Rectal smooth muscle tissue (tissue), 1 donor: ENCODE measurements around the gene IFITM5.

Experiments used
- H3K27ac ChIP-seq: one replicate; pipeline ENCODE4 v1.7.0; 2013; ENCODE audit warnings: low read depth, low read length, inconsistent platforms
- H3K27me3 ChIP-seq: one replicate; pipeline ENCODE4 v1.7.0; 2013; ENCODE audit warnings: low read length; ENCODE audit not compliant: control insufficient read depth, insufficient read depth
- H3K36me3 ChIP-seq: one replicate; pipeline ENCODE4 v1.7.0; 2013; ENCODE audit warnings: low read length; ENCODE audit not compliant: control insufficient read depth, insufficient read depth
- H3K4me1 ChIP-seq: one replicate; pipeline ENCODE4 v1.7.0; 2013; ENCODE audit warnings: low read length; ENCODE audit not compliant: control insufficient read depth, insufficient read depth
- H3K4me3 ChIP-seq: one replicate; pipeline ENCODE4 v1.7.0; 2013; ENCODE audit warnings: low read length
- H3K9ac ChIP-seq: one replicate; pipeline ENCODE4 v1.7.0; 2013; ENCODE audit warnings: low read length

The IFITM5 gene

DNA sequence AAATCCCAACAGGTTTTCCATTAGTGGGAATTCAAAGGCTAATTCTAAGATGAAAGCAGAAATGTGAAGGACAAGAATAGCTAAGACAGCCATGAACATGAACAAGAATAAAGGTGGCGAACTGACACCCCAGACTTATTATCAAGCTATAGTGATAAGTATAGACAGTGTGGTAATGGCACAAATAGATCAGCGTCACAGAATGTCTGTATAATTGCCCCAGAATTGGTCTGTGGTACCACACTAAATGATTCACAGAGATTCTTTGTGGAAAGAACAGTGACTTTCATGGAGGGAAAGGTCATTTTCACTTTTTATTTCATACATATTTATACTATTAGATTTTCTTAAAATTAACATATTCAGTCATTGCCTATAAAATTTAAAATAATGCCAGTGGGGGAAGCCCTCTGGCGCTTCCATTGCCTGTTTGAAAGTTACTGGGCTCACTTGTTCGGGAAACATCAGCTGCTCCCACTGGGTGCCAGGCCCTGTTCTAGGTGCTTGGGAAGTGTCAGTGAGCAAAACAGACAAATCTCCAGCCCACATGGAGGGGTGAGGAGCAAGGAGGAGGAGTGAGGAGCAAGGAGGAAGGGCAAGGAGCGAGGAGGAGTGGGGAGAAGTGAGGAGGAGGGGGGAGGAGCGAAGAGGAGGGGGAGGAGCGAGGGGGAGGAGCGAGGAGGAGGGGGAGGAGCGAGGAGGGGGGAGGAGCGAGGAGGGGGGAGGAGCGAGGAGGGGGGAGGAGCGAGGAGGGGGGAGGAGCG is 32.5 kb downstream of the IFITM5 start:
- Histone ChIP-seq H3K4me3 (peak overlapping the region; percentile 21), H3K4me1 (no peaks in the 10 kb centered on the region), H3K9ac (no peak overlapping the region), H3K27me3 (no peaks in the 10 kb centered on the region), H3K36me3 (no peaks in the 10 kb centered on the region), H3K27ac (no peak overlapping the region)

DNA sequence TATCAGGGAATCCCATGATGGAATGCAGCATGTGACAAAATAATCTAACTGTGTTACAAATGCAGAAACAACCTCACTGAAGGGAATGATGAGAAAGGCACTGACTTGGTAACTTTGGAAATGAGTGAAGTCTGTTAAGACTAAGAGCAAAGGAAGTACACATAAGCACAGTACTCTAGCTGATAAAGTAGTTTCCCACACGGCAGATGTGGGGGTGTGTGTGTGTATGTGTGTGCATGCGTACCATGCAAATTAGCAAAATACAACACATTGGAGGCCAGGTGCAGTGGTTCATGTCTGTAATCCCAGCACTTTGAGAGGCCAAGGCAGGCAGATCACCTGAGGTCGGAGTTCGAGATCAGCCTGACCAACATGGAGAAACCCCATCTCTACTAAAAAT is 37.7 kb downstream of the IFITM5 start:
- no peak overlapping the region for H3K27ac ChIP-seq
- H3K36me3 ChIP-seq, result no peaks in the 10 kb centered on the region
- no peaks in the 10 kb centered on the region for H3K27me3 ChIP-seq
- H3K9ac ChIP-seq, result no peak overlapping the region
- H3K4me3 ChIP-seq, result no peak overlapping the region
- no peaks in the 10 kb centered on the region for H3K4me1 ChIP-seq

DNA sequence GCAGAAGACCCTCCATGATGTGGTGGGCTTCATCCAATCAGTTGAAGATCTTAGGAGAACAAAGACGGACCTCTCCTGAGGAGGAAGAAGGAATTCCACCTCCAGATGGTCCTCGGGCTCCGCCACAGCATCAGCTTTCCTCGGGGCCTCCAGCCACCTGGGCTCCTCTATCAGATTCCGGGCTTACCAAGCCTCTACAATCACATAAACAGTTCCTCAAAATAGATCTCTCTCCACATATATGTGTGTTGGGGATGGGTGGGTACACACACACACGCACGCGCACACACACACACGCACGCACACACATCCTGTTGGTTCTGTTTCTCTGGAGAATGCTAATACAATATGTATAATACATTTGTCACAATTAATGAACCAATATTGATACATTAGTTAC is 39.9 kb downstream of the IFITM5 start:
- no peaks in the 10 kb centered on the region for H3K36me3 ChIP-seq
- H3K4me3 ChIP-seq, result no peak overlapping the region
- no peaks in the 10 kb centered on the region for H3K27me3 ChIP-seq
- H3K27ac ChIP-seq, result no peak overlapping the region
- H3K9ac ChIP-seq, result no peak overlapping the region
- H3K4me1 ChIP-seq, result no peaks in the 10 kb centered on the region

DNA sequence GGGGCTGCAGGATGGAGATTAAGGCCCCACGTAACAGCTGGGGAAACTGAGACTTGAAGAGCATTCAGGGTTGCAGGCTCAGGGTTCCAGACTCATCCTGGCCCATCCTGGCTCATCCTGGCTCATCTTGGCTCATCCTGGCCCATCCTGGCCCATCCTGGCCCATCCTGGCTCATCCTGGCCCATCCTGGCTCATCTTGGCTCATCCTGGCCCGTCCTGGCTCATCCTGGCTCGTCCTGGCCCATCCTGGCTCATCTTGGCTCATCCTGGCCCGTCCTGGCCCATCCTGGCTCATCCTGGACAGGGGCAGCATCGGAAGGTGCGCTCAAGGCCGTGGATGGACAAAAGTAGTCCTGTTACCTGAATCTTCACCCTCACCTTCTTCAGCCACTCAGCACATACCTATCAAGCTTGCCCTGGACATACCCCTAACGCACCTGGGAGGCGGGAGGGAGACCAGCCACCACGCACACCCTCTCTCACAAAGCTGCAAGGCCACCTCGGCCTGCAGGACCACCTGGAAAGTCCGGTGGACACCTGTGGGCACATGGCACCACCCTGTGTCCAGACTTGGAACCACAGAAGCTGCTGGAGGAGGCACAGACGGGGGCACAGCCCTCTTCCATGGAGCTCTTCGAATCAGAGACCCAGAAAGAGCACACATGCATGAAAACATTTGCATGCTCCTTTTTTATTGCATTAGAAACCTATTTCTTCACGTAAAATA is 41.4 kb downstream of the IFITM5 start:
- Histone ChIP-seq H3K36me3 (peaks cover under 1% of the 10 kb centered on the region), H3K9ac (no peak overlapping the region), H3K27me3 (no peaks in the 10 kb centered on the region), H3K4me1 (no peaks in the 10 kb centered on the region), H3K27ac (no peak overlapping the region), H3K4me3 (no peak overlapping the region)

DNA sequence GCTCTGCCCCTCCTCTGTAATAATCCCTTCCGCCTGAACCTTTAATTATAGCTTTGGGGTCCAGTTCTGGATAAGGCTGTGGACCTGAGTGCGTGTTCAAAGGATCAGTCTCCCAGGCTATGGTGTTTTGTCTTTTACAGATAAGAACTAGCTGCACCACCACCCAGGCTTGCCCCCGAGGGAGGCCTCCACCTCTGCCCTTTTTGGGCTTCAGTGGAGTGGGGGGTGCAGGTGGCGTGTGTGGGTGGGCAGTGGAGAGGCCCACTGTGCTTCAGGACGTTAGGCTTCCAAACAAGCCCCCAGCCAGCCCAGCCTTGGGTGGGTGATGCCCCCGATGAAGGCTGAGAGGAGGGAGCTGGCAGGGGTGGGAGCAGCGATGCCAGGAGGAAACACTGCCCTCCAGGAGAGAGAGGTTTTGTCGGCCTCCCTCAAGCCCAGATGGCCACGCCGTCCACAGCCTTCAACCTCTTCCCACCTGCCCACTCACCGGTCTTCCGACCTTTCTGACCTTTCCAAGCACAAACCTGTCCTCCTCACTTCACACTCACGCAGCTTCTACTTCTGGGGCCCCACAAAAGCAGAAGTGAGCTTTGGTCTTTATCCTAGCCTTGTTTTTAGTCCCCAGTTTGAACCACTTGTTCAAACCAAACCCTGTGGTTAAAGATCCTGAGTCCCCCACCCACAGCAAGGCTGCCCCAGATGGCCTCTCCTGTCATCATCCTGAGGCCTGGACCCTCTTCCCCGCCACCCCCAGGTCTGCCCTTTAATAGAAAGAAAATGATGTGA is 42.2 kb downstream of the IFITM5 start:
- Histone ChIP-seq H3K27ac (no peak overlapping the region), H3K4me1 (no peaks in the 10 kb centered on the region), H3K9ac (no peak overlapping the region), H3K4me3 (no peak overlapping the region), H3K36me3 (peaks cover 8% of the 10 kb centered on the region), H3K27me3 (no peaks in the 10 kb centered on the region)

DNA sequence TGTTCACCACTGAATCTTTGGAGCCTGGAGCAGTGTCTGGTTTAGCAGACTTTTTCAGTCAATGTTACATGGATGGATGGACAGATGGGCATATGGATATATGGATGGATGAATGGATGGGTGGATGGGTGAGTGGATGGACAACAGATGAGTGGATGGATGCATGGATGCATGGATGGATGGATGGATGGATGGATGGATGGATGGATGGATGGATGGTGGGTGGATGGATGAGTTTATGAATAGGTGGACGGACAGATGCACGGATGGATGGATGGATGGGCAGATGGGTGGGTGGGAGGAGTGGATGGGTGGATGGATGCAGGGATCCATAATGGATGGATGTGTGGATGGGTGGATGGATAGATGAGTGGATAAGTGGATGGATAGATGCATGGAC is 43.5 kb downstream of the IFITM5 start:
- H3K36me3 ChIP-seq, result peaks cover 8% of the 10 kb centered on the region
- no peak overlapping the region for H3K9ac ChIP-seq
- H3K4me1 ChIP-seq, result no peaks in the 10 kb centered on the region
- H3K27me3 ChIP-seq, result no peaks in the 10 kb centered on the region
- no peak overlapping the region for H3K4me3 ChIP-seq
- H3K27ac ChIP-seq, result no peak overlapping the region

DNA sequence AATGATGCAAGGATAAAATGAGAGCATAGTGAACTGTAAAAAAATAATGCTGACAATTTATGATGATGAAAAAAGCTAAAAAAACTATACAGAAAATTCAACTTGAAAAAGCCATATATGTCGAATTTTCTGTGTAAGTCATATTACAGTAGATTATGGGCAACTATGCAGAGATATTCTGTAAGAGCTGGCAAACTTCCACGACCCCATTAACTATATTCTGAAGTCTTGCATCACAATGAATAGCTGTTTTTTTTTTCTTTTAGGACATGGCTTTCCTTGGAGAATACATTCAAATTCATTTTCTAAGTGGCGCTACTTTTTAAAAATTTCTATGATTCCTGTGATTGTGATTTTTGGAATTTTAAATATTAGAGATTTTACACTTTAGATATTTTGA is 44.1 kb downstream of the IFITM5 start:
- no peaks in the 10 kb centered on the region for H3K4me1 ChIP-seq
- H3K27me3 ChIP-seq, result no peaks in the 10 kb centered on the region
- H3K27ac ChIP-seq, result no peak overlapping the region
- H3K9ac ChIP-seq, result no peak overlapping the region
- H3K4me3 ChIP-seq, result no peak overlapping the region
- peaks cover 11% of the 10 kb centered on the region for H3K36me3 ChIP-seq

DNA sequence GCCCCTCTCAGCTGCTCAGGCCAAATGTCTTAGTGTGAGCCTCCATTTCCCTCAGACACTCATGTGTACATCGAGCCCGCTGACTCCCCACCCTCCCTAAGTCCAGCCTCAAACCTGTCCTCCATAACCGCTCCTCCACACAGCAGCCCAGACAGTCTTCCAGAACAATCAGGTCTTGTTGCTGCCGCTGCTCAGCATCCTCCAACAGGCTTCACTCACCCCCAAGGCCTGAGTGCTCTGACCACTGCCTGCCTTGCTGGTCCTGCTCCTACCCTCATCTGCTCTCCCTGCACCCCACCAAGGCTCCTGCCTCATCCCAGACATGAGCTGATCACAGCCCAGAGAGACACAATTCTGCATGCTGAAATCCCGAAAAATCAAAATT is 45.4 kb downstream of the IFITM5 start:
- H3K27ac ChIP-seq, result no peak overlapping the region
- peaks cover 14% of the 10 kb centered on the region for H3K36me3 ChIP-seq
- no peak overlapping the region for H3K4me3 ChIP-seq
- H3K4me1 ChIP-seq, result no peaks in the 10 kb centered on the region
- H3K27me3 ChIP-seq, result no peaks in the 10 kb centered on the region
- H3K9ac ChIP-seq, result no peak overlapping the region

DNA sequence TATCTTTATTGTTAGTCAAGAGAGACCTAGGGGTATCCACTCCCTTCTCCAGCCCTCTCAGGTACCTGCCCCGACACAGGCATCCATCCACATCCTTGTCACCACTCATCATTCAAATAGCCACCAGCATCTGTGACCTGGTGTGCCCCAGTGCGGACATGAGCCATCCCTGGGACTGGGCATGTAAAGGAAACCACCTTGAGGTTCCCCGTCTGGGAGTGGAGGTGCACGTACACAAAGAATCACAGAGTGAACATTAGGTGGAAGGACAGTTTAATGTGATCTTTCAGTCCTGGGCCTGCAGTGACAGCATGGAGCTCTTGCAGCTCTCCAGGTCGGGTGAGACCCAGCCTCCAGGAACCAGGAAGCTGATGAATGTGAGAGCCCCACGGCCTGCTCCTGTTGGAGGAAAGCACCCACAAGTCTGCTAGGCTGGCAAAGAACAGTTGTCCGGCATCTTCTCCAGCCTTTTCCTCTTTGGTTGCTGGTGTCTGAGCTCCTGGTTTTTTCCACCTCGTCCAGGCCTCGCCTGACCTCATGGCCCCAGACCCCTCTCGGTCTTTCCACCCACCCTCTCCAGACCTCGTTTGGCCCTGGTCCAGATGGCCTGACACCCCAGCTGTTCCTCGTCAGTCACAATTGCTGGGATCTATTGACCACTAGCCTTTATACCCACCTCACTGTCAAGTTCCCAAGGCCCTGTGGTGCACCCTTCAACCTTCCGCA is 46.0 kb downstream of the IFITM5 start:
- H3K36me3 ChIP-seq, result peaks cover 20% of the 10 kb centered on the region

DNA sequence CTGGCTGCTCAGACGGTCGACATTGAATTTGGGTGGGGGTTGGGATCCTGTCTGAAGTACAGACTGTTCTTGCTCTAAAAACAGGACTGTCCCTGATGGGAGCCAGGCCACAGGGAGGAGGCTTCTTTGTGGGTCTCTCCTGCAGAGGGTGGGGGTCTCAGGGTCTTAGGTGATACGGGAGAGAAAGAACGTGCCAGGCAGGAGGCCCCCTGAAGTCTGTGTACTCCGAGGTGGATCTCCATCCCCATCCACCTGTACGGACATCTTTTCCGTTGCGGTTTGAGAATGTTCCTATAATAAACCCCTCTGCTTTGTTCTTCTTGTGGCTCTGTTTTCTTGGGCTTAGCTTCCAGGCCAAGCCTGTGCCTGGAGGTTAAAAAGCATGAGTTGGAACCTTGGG is 46.7 kb downstream of the IFITM5 start:
- Histone ChIP-seq H3K36me3 (peaks cover 26% of the 10 kb centered on the region), H3K9ac (no peak overlapping the region), H3K27me3 (no peaks in the 10 kb centered on the region), H3K4me1 (no peaks in the 10 kb centered on the region), H3K4me3 (no peak overlapping the region), H3K27ac (no peak overlapping the region)

More for the DNA sequence above, 46.0 kb downstream of the IFITM5 start:
- no peak overlapping the region for H3K9ac ChIP-seq
- no peak overlapping the region for H3K27ac ChIP-seq
- H3K4me1 ChIP-seq, result no peaks in the 10 kb centered on the region
- no peak overlapping the region for H3K4me3 ChIP-seq
- no peaks in the 10 kb centered on the region for H3K27me3 ChIP-seq

DNA sequence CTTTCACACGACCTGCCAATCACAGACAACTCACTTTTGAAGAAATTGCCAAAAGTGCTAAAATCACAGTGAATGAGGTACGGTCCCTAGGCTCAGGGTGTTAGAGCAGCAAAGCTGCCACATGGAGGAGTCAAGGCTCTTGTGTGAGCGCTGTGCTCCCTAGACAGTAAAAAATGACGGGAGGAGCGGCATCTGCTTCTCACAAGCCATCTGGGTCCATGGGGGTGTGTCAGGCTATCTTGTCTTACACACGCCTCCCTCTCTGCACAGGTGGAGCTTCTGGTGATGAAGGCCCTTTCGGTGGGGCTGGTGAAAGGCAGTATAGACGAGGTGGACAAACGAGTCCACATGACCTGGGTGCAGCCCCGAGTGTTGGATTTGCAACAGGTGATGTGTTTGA is 47.8 kb downstream of the IFITM5 start:
- Histone ChIP-seq H3K4me3 (no peak overlapping the region), H3K36me3 (peaks cover 31% of the 10 kb centered on the region), H3K27ac (no peak overlapping the region), H3K9ac (no peak overlapping the region), H3K27me3 (no peaks in the 10 kb centered on the region), H3K4me1 (no peaks in the 10 kb centered on the region)

DNA sequence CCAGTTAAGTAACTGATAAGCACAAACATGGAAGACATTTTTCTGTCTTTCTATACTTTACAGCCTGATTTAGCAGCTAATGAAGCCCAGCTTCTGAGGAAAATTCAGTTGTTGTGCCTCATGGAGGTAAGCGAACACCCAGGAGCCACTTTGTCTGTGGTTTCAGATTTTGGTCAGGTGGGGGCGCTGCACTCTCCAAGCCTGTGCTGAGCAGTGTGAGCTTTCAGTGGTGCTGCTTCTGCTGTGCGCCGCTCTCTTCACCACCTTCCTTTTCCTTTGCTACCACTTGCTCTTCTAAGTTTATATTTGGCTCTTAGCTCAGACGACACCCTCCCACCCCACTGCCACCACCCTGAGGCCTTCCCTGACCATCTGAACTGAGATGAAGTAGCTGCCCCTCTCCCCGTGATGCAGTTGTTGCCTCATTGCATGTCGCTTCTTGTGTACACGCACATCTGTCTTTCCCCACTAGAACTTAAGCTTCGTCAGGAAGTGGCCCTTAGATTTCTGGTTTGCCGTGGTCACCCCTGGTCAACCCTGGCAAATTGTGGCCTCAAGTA is 48.5 kb downstream of the IFITM5 start:
- no peak overlapping the region for H3K9ac ChIP-seq
- H3K4me3 ChIP-seq, result no peak overlapping the region
- H3K27ac ChIP-seq, result no peak overlapping the region
- peaks cover 34% of the 10 kb centered on the region for H3K36me3 ChIP-seq
- no peaks in the 10 kb centered on the region for H3K27me3 ChIP-seq
- no peaks in the 10 kb centered on the region for H3K4me1 ChIP-seq
